ENCODE data around the gene ZNF576. TPM values are rescaled to one million over a fixed set of nuclear protein-coding genes. Genes with fewer than 3 reads are reported as not detected.

The ZNF576 gene
- total and polyA plus RNA-seq, 2 experiments from 2014 or later, result 12.5 to 14.6 TPM

DNA sequence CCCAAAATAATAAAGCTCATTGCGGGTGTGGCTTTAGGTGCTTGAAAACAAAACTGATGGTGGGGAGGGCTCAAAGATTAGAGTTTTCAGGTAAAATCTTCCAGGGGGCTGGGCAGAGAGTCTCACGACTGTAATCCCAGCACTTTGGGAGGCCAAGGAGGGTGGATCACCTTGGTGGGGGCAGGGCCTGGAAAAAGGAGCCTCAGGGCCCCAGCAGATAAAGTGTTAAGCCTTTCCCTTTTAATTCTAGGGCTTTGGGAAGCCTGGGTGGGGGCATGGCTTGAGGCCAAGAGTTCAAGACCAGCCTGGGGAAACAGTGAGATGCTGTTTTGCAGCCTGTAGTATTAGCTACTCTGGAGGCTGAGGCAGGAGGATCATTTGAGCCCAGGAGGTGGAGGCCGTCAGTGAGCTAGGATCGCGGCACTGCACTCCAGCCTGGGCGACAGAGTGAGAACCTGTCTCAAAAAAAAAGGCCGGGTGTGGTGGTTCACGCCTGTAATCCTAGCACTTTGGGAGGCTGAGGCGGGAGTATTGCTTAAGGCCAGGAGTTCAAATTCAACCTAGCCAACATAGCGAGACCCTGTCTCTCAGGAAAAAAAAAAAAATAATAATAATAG, 2.2 kb upstream of the ZNF576 start:
- no peaks in the 10 kb centered on the region for H3K36me3 ChIP-seq
- no peaks in the 10 kb centered on the region for H3K9me3 ChIP-seq (ENCODE audit: low read depth)
- TF ChIP-seq, protein P1, sequence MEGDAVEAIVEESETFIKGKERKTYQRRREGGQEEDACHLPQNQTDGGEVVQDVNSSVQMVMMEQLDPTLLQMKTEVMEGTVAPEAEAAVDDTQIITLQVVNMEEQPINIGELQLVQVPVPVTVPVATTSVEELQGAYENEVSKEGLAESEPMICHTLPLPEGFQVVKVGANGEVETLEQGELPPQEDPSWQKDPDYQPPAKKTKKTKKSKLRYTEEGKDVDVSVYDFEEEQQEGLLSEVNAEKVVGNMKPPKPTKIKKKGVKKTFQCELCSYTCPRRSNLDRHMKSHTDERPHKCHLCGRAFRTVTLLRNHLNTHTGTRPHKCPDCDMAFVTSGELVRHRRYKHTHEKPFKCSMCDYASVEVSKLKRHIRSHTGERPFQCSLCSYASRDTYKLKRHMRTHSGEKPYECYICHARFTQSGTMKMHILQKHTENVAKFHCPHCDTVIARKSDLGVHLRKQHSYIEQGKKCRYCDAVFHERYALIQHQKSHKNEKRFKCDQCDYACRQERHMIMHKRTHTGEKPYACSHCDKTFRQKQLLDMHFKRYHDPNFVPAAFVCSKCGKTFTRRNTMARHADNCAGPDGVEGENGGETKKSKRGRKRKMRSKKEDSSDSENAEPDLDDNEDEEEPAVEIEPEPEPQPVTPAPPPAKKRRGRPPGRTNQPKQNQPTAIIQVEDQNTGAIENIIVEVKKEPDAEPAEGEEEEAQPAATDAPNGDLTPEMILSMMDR (IDR thresholded peaks at IDR 0.05; ENCODE audit: low read depth, low read length), result no peak
- H3K4me3 ChIP-seq, result peak overlapping the region; percentile 52
- no peak for DNase-seq (ENCODE audit: low read depth in 1 of 2, low spot score in 1 of 2)
- H3K27ac ChIP-seq, result no peak overlapping the region
- H3K4me1 ChIP-seq (ENCODE audit: low read depth), result peaks cover 3% of the 10 kb centered on the region
- H3K27me3 ChIP-seq, result no peaks in the 10 kb centered on the region

DNA sequence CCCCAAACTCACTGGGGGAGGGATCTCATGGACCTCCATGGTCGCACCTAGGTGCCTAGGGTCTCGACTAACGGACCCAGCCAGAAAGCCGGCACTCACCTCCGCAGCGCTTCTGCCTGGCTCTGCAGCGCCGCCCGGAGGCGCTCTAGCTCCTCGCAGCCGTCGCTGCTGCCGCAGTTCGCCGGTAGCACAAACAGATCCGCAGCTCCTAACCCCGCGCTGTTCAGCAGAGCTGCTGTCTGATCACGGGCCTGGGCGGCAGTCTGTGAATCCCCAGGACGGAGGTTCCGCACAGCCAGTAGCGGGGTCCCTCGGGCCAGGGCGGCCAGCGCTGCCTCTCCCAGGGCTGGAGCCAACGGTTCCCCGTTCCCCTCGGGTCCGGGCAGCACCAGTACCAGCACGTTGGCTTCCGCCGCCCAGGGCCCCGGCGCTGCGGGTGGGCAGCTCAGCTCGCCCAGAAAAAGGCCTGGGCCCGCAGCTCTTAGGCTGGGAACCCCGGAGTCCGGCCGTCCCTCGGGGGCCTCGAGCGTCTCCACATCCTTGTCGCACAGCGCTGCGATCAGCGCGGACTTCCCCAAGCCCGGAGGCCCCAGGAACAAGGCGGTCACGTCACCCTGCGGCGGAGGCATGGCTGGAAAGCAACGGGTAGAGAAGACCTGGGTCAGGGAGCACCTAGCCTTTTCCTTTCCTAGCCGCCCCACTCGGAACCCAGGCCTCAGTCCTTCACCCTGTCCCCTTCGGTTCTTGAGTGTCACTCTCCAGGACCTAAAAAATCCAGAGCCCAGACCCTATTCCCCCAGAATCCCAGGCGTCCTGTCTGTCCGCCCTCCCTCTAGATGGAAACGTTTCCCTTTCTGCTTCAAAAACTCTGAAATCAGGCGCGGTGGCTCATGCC, 1.4 kb upstream of the ZNF576 start:
- Histone ChIP-seq H3K9me3 (ENCODE audit: low read depth) (no peaks in the 10 kb centered on the region), H3K4me3 (peak overlapping the region; percentile 52), H3K27me3 (no peaks in the 10 kb centered on the region), H3K27ac (peak overlapping the region; percentile 85), H3K4me1 (ENCODE audit: low read depth) (peaks cover 3% of the 10 kb centered on the region), H3K36me3 (peaks cover 3% of the 10 kb centered on the region)
- TF ChIP-seq, protein P1 (IDR thresholded peaks at IDR 0.05; ENCODE audit: low read depth, low read length), result peak; percentile 87
- DNase-seq (ENCODE audit: low read depth in 1 of 2, low spot score in 1 of 2), result peak; percentile 73 to 75

DNA sequence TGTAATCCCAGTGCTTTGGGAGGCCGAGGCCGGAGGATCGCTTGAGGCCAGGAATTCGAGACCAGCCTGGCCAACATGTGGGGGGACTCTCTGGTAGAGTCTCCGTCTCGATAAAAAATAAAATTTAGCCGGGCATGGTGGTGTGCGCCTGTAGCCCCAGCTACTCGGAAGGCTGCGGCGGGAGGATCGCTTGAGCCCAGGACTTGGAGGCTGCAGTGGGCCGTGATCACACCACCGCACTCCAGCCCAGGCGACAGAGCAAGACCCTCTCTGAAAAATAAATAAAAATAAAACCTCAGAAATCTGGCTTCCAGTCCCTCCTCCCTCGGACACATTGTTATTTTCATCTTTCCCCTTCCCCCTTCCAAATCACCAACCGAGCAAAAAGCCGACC, 793 bp upstream of the ZNF576 start:
- Histone ChIP-seq H3K27ac (peak overlapping the region; percentile 85), H3K9me3 (ENCODE audit: low read depth) (no peaks in the 10 kb centered on the region), H3K4me3 (peak overlapping the region; percentile 52), H3K36me3 (peaks cover 3% of the 10 kb centered on the region), H3K4me1 (ENCODE audit: low read depth) (peaks cover 3% of the 10 kb centered on the region), H3K27me3 (no peaks in the 10 kb centered on the region)
- TF ChIP-seq, protein P1 (IDR thresholded peaks at IDR 0.05; ENCODE audit: low read depth, low read length), result no peak
- no peak for DNase-seq (ENCODE audit: low read depth in 1 of 2, low spot score in 1 of 2)

DNA sequence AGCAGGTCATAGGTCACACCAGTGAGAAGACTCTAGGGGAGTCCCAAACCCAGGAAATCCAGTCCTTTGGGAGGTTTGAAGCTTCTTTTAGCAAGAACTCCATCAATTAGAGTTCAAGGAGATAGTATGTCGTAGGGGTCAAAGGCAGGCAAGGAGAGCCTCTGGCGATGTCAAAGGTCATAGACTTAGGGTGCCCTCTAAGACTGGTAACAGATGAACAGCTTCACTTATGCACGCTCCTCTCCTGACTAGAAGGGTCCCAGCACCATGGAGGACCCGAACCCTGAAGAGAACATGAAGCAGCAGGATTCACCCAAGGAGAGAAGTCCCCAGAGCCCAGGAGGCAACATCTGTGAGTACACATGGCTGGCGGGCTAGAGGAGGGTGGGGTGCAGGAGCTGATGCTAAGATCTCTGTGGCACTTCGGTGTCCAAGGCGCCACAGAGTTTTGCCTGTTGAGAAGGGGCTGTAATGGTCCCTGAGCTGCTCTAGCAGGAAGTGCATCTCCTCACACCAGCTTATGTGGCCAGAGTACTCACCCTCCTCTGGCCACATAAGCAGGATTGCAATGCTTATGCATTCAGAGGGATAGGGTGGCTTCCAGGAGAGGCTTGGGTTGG, 557 bp downstream of the ZNF576 start:
- no peaks in the 10 kb centered on the region for H3K9me3 ChIP-seq (ENCODE audit: low read depth)
- DNase-seq (ENCODE audit: low read depth in 1 of 2, low spot score in 1 of 2), result no peak

DNA sequence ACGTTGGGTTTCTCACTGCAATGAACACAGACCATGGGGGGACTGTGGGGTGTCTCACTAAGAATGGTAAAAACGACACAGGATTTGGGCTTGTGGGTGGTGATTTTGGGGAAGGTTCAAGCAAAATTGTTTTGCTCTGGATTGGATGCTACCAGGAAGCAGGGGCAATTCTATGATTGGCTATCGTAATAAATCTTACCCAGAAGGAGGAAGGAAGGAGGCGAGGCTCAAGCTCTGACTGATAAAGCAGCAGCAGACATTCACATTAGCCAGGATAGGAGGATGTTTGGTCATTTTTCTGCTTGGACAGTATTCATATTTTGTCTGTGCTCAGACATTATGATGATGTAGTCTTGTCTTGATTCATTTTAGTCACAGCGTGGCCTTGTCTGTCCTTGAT, 1.5 kb downstream of the ZNF576 start:
- no peaks in the 10 kb centered on the region for H3K9me3 ChIP-seq (ENCODE audit: low read depth)
- peaks cover 3% of the 10 kb centered on the region for H3K36me3 ChIP-seq
- H3K4me3 ChIP-seq, result no peak overlapping the region
- H3K27ac ChIP-seq, result no peak overlapping the region
- peaks cover 3% of the 10 kb centered on the region for H3K4me1 ChIP-seq (ENCODE audit: low read depth)
- DNase-seq (ENCODE audit: low read depth in 1 of 2, low spot score in 1 of 2), result no peak
- no peaks in the 10 kb centered on the region for H3K27me3 ChIP-seq
- TF ChIP-seq, protein P1 (IDR thresholded peaks at IDR 0.05; ENCODE audit: low read depth, low read length), result no peak

More for the DNA sequence above, 557 bp downstream of the ZNF576 start:
- peak overlapping the region; percentile 99 for H3K27ac ChIP-seq
- H3K4me3 ChIP-seq, result peak overlapping the region; percentile 56
- no peaks in the 10 kb centered on the region for H3K27me3 ChIP-seq
- H3K4me1 ChIP-seq (ENCODE audit: low read depth), result peaks cover 3% of the 10 kb centered on the region
- TF ChIP-seq, protein P1 (IDR thresholded peaks at IDR 0.05; ENCODE audit: low read depth, low read length), result no peak
- H3K36me3 ChIP-seq, result peaks cover 3% of the 10 kb centered on the region
